GM15510 (cell line): ENCODE measurements around the gene CELF6.

Experiments used
- POLR2A ChIP-seq: IDR thresholded peaks from 3 replicates; pipeline ENCODE4 v1.6.1; 2011; ENCODE audit warnings: borderline replicate concordance; ENCODE audit not compliant: insufficient read length; ENCODE audit errors: extremely low read depth

Gene CELF6

DNA sequence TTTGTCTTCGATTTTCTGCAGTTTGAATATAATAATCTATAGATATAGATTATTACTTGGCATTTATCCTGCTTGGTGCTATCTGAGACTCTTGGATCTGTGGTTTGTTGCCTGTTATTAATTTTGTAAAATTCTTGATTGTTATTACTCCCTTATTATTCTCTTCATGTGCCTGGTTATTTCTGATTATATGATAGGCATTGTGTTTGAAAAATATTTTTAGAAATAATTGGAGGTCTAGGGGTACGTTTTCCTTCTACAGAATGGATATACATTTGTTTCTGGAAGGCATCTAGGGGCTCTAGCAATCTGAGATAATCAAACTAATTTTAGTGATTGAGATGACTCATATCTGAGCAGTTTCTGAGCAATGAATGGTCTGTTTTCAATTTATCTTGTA is 14.9 kb upstream of the CELF6 start:
- no peak for TF ChIP-seq POLR2A

DNA sequence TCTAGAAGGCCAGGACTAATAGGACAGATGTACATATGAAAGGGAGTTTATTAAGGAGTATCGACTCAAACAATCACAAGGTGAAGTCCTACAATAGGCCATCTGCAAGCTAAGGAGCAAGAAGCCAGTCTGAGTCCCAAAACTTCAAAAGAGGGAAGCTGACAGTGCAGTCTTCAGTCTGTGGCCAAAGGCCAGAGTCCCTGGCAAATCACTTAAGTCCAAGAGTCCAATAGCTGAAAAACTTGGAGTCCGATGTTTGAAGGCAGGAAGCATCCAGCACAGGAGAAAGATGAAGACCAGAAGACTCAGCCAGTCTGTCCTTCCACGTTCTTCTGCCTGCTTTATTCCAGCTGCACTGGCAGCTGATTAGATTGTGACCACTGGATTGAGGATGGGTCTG is 11.1 kb upstream of the CELF6 start:
- TF ChIP-seq POLR2A: no peak

DNA sequence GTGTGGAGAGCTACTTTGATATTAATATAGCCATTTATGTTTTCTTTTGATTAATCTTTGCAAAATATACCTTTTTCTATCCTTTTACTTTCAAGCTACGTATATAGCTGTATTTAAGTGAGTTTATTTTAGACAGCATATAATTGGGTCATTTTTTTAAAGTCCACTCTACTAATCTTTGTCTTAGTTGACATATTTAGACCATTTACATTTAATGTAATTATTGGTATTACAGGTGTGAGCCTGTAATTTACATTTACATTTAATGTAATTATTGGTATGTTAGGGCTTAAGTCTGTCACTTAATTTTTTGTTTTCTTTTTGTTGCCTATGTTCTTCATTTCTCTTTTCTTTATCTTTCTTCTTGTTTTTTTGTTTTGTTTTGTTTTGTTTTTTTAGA is 3.8 kb upstream of the CELF6 start:
- TF ChIP-seq POLR2A: no peak

DNA sequence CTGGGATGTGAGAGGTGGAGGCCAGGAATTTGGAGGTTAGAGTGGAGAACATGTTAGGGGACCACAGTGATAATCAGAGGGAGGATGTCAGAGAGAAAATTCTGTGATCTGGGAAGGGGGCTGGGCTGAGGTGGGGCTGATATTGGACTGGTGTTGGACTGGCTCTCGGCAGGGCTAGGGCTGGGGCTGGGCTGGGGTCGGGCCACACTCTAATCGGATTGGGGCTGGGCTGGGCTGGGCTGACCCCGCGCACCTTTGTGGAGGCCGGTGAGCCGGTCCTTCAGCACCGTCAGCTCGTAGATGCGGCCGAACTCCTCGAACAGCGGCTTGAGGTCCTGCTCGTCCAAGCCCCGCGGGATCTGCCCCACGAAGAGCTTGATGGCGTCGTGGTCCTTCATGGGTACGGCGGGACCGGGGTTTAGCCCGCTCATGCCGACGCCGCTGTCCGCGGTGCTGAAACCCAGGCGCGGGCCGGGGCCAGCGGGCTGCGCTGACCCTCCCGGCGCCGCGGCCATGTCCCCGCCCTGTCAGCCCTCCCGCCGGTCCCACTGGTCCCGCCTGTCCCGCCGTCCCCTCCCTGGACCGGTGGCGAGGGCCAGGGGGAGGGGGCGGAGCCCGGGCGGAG is 485 bp downstream of the CELF6 start:
- no peak for TF ChIP-seq POLR2A

DNA sequence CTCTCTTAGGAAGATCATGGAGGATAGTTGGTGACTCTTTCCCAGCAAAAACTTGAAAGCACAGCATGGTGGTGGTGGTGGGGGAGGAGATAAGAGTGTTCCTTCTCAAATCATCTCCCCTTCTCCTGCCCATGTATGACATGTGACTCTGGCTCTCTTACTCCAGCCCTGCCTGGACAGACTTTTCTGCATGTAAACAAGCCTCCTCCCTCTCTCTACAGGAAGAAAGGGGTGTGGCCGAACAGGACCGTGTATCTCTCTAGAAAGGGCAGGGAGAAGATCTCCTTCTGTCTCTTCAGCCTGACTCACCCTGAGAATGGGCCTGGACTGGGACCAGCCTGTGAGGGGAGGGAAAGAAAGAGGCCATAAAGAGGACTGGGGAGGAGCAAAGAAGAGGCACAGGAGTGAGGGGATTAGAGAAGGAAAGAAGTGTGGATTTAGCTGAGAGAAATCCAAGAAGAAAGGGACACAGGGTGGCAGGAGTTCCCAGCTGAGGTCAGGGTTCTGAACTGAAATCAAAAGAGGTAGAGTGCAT is 1.5 kb downstream of the CELF6 start:
- no peak for TF ChIP-seq POLR2A

DNA sequence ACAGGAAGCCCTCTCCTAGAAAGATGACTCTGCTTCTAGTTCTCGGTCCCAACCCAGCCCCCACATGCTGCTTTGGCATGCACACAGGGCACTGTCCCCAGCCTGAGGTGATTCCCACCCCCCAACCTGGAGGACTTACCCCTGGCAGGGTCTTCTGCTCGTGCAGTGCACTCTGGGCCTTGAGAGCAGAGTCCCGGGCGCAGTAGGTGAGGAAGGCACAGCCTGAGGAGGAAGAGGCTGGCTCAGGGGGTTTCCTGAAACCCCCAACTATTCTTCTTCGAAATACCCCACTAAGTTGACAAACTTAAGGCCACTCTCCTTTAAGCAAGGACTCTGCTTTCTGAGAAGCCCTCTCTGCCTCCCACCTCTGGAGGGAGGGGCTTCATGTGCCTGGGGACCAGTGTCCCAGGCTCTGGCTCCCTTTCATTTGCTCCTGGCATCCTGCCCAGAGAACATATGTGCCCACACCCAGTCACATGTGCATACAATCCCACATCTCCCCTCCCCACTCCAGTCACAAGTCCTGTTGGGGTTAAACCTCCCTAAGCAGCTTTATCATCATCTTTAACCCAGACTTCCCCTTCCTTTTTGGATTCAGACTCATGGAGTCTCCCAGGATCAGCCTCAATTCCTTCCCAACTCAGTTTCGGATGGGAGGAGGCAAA is 4.1 kb downstream of the CELF6 start:
- no peak for TF ChIP-seq POLR2A

DNA sequence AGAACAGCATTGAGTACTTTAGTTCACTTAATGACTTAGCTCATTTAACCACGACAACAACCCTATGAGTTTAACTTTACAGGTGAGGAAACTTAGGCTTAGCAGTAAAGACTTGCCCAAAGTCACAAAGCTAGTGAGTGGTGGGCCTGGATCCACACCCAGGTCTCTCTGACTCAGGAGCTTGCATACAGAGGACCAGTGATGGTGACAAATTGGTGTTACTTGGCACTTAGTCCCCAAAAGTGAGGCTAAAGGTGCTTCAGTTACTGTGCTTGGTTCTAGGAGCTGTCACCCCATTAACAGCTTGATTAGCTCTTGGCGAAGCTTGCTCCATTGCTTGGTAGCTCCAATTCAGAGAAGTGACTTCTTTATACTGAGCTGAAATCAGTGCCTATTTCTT is 6.1 kb downstream of the CELF6 start:
- no peak for TF ChIP-seq POLR2A

DNA sequence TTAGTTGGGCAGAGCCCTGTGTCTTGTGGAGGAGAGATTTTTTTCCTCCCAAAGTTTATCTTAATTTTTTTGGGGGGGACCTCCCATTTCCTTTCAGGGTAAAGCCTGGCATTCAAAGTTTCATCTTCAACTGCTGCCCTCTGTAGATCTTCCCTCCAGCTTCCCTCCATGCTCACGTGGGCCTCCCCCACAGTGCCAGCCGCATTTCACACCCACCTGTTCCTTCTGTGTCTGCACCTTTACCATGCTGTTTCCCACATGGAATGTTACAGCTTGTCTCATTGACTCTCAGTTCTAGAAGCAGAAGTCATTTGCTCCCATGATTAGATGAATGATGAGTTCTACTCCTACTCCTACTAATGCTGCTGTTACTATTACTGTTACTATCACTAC is 6.5 kb downstream of the CELF6 start:
- TF ChIP-seq POLR2A: no peak

DNA sequence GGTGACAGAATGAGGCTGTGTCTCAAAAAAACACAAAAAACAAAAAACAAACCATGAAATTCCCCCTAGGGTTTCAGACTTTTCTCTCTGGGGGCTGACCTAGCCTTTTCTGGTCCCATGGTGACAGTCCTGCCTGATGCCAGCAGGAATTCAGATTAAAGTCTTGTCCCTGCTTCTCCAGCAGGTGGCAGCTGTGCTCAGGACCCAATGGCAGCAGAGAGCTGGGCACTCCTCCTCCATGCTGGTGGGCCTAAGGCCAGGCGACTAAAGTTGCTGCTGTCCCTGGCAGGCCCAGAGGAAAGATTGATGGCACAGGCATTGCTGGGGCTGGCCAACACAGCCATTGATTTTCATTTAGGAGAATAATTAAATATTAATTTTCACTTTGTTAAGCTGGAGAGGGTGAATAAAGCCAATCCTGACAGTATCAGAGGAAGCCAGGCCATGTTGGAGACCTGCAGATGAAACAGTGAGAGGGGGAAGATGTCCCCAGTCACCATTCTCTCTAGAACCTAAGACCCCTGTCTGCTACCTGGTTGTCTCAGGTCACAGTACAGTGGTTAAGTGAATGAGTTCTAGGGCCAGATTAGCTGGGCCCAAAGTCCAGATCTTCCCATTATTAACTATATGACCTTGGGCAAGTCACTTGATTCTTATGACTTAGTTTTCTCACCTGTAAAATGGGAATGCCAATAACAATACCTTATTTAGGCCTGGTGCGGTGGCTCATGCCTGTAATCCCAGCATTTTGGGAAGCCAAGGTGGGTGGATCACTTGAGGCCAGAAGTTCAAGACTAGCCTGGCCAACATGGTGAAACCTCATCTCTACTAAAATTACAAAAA is 7.1 kb downstream of the CELF6 start:
- no peak for TF ChIP-seq POLR2A

DNA sequence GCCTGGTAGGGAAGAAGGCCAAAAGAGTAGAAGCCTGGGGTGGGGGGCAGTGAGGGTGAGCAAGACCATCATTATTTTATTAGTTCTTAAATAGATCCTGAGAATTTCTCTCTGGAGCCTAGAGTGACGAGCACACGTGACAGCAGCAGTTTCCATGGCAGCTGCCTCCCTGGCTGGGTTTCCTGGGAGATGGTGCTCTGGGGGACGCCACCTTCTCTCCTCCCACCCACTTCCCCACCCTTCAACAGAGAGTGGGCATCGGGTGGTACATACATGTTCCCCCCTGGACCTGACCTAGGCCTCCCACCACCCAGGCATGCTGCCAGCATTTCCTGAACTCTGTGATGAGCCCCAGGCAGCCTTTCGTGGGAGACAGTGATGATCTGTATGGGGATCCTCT is 12.9 kb downstream of the CELF6 start:
- no peak for TF ChIP-seq POLR2A

DNA sequence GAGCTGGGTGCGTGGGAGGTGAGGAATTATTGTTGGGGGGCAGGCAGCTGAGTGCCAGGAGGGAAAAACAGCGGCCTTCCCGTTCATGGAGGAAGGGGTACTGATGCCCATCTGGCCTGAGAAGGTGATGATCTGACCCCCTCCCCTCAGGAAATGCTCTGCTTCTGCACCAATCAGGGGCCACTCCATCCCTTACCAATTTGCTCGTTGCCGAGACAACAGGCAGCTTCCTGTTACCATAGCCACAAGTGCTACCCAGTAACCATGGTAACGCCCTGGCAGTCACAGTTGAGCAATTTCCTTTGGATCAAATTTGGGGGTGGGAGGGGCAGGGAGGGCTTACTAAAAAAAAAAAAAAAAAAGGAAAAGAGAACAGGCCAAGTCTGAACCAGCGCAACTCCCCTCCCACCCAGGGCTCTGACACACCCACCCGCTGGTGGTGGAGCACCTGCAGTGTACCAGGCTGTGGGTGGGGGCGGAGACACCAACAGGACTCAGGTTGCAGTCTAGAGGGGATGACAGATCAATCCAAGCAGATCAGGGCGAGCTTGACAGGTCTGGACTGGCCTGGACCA is 13.7 kb downstream of the CELF6 start:
- TF ChIP-seq POLR2A: no peak

DNA sequence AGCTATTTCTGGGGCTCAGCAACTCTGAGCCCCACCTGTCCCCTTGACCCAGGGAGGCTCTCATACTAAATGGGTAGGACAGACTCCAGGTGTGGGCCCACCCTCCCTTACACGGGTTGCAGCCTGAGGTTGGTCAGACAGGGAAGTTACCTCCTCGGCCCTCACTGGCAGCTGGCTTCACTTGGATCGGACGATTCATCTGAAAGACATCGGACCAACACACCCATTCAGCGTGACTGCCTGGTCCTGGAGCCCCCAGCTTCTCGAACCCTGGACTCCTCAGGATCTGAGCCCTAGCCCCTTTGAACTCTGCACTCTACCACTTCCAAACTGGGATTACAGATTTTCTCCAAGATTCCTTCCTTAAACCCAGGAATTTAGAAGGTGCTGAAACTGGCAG is 15.4 kb downstream of the CELF6 start:
- no peak for TF ChIP-seq POLR2A

DNA sequence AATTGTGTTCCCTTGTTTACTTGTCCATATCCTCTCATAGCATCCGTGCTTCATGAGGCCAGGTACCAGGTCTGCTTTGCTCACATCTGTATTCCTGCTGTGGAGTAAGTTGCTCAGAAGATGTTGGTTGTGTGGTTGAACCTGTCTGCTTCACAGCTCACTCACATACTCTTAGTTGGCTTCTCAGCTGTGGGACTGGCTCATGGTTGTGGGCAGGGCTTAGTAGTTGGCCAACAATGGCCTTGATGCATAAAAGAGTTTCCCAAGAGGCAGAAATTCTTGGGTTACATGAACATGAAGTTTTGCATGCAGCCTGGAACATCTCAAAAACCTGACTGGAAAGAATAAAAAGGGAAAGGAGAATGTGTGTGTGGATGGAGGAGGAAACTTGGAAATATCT is 17.0 kb downstream of the CELF6 start:
- TF ChIP-seq POLR2A: no peak

DNA sequence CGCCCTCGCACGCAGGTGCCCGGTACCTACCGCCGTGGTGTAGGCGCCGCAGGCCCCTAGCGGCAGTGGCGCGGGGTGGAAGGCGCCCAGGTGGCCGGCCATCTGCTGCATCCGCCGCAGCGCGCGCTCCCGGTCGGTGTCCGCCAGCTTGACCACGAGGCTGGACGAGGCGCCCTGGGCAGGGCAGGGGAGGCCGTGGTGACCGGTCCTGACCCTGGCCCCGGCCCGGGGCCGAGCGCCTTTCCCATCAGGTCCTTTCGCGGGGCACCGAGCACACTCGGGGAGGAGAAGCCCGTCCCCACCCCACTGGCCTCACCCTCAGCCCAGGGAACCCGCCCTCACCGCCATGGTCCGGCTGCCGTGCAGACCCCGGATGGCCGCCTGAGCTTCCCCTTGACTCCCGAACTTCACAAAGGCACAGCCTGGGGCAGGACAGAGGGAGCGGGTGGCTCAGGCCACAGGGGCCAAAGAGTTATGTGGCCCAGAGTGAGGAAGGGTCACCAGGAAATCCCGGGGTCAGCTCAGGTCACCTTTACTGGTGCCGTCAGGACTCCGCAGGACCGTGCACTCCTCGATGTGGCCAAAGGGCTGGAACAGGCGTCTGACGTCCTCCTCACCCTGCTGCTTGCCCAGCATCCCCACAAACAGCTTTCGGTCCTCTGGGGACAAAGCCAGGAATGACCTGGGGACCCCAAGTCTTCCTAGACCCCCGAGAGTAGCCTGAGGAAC is 30.2 kb downstream of the CELF6 start:
- no peak for TF ChIP-seq POLR2A
